Measurements from ENCODE around the gene PSMA8. TPM values are rescaled to one million over a fixed set of nuclear protein-coding genes. Genes with fewer than 3 reads are reported as not detected.

Gene PSMA8
- total RNA-seq, 1 experiment from 2014 or later: not detected

DNA sequence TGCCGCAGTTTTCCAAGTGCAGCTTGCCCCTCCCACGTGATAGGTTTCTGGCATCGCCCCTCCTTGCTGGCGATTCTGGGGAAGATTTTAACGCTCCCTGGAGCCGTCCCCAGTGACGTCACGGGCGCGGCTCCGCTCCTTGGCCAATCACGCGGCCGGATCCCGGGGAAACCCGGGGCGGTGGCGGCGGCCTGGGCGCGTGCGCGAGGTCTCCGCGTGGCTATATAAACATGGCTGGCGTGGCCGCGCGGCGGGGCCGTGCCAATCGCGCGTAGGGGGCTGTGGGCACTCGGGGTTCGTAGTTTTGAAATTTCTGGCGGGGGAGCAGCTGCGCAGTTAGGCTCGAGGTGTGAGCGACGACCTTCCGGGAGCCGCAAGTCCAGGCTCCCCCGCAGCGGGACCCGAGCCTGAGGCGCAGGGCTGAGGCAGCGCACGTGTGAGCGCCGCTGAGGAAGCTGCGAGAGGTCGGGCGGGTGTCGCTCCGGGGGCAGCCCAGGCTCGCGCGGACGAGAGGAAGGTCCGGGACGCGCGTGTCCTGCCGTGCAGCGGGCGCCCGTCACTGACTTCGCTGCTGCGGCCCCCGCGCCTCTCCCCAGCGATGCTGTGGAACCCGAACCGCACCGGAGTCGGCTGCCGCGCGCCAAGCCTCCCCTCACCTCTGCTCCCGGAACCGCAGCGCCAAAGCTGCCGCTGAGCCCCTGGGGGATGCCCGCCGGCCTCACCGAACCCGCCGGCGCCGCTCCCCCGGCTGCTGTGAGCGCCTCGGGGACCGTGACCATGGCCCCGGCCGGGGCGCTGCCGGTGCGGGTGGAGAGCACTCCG lies 92.8 kb downstream of the PSMA8 start, which contains the start of gene TAF4B:
TSS of gene TAF4B (plus strand) at position 217 of the 822 bp plus-strand sequence. CDS start at position 706, 489 bp downstream.
- intact Hi-C loops (cut with micrococcal nuclease; ENCODE audit: unreplicated experiment): no loop called here
- ChIA-PET POLR2A (ENCODE audit: low non-redundant PET) (no interaction called here), CTCF (no interaction called here)
- Histone ChIP-seq H3K27me3 (replicated peaks; ENCODE audit: insufficient read depth, low read depth, low read length, poor library complexity) (no peaks in the 10 kb centered on the region), H3K4me3 (ENCODE audit: low read depth, low read length, poor library complexity, severe bottlenecking) (peak within 1 kb of the TSS; percentile 60), H3K9me3 (ENCODE audit: low read depth, low read length, poor library complexity, severe bottlenecking) (no peaks in the 10 kb centered on the region), H3K27ac (ENCODE audit: low read depth, low read length, poor library complexity, severe bottlenecking) (peak within 1 kb of the TSS; percentile 51), H3K4me1 (ENCODE audit: insufficient read depth, low read length, poor library complexity, severe bottlenecking) (no peaks in the 10 kb centered on the region), H3K36me3 (ENCODE audit: insufficient read depth, low read length, poor library complexity, severe bottlenecking) (no peaks in the 10 kb centered on the region)
- no TSS peak for BruUV-seq (replicated peaks)
- DNase-seq (ENCODE audit: low spot score): peak; percentile 95
- TF ChIP-seq CTCF (conservative IDR thresholded peaks at IDR 0.05; ENCODE audit: low read depth, low read length) (no peak), EZH2 (IDR thresholded peaks at IDR 0.05; ENCODE audit: borderline replicate concordance, low read depth, low read length, poor library complexity, severe bottlenecking) (no peak)

DNA sequence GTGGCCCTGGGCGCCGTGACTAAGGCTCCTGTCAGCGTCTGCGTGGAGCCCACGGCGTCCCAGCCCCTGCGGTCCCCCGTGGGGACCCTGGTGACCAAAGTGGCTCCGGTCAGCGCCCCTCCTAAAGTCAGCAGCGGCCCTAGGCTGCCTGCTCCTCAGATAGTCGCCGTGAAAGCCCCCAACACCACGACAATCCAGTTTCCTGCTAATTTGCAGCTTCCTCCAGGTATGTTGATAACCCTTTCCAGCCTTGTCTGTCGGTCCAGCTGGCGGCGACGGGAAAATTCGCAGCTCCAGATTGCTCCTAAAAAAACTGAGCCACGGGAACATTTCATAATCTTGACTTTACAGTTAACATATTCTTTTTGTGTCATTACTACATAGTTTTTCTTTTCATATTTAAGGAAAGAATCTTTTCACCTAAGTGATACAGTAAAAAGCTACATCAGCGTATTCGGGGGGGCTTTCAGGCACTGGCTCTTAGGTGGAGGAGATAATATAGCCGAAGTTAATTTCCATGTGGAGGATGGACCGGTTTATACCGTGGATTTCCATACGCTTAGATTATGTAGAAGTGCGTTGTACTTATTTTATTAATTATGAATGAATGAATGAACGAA lies 93.5 kb downstream of the PSMA8 start:
- Histone ChIP-seq H3K36me3 (ENCODE audit: insufficient read depth, low read length, poor library complexity, severe bottlenecking) (no peaks in the 10 kb centered on the region), H3K27ac (ENCODE audit: low read depth, low read length, poor library complexity, severe bottlenecking) (peak overlapping the region; percentile 51), H3K27me3 (replicated peaks; ENCODE audit: insufficient read depth, low read depth, low read length, poor library complexity) (no peaks in the 10 kb centered on the region), H3K4me3 (ENCODE audit: low read depth, low read length, poor library complexity, severe bottlenecking) (peak overlapping the region; percentile 60), H3K4me1 (ENCODE audit: insufficient read depth, low read length, poor library complexity, severe bottlenecking) (no peaks in the 10 kb centered on the region), H3K9me3 (ENCODE audit: low read depth, low read length, poor library complexity, severe bottlenecking) (no peaks in the 10 kb centered on the region)
- ChIA-PET POLR2A (ENCODE audit: low non-redundant PET) (no interaction called here), CTCF (no interaction called here)
- TF ChIP-seq CTCF (conservative IDR thresholded peaks at IDR 0.05; ENCODE audit: low read depth, low read length) (no peak), EZH2 (IDR thresholded peaks at IDR 0.05; ENCODE audit: borderline replicate concordance, low read depth, low read length, poor library complexity, severe bottlenecking) (no peak)
- intact Hi-C loops (cut with micrococcal nuclease; ENCODE audit: unreplicated experiment): no loop called here
- no TSS peak for BruUV-seq (replicated peaks)
- DNase-seq (ENCODE audit: low spot score): no peak

- intact Hi-C loops (cut with micrococcal nuclease; ENCODE audit: unreplicated experiment): no loop called here
- ChIA-PET POLR2A (ENCODE audit: low non-redundant PET) (no interaction called here), CTCF (no interaction called here)
- no peak for TF ChIP-seq CTCF (conservative IDR thresholded peaks at IDR 0.05; ENCODE audit: low read depth, low read length)
- TF ChIP-seq EZH2 (IDR thresholded peaks at IDR 0.05; ENCODE audit: borderline replicate concordance, low read depth, low read length, poor library complexity, severe bottlenecking): no peak
- no TSS peak for BruUV-seq (replicated peaks)
- no peak overlapping the region for H3K27ac ChIP-seq (ENCODE audit: low read depth, low read length, poor library complexity, severe bottlenecking)
- no peaks in the 10 kb centered on the region for H3K9me3 ChIP-seq (ENCODE audit: low read depth, low read length, poor library complexity, severe bottlenecking)
- DNase-seq (ENCODE audit: low spot score): no peak
- no peaks in the 10 kb centered on the region for H3K27me3 ChIP-seq (replicated peaks; ENCODE audit: insufficient read depth, low read depth, low read length, poor library complexity)
- no peaks in the 10 kb centered on the region for H3K36me3 ChIP-seq (ENCODE audit: insufficient read depth, low read length, poor library complexity, severe bottlenecking)
- no peaks in the 10 kb centered on the region for H3K4me1 ChIP-seq (ENCODE audit: insufficient read depth, low read length, poor library complexity, severe bottlenecking)
- H3K4me3 ChIP-seq (ENCODE audit: low read depth, low read length, poor library complexity, severe bottlenecking): no peak overlapping the region
Measured at GRCh38 chr18:26228562-26229260, 95.0 kb downstream of the PSMA8 start.

All from A673 (cell line).